ENCODE data around the gene ARHGAP35. TPM values are rescaled to one million over a fixed set of nuclear protein-coding genes. Genes with fewer than 3 reads are reported as not detected.

ARHGAP35 gene
- total RNA-seq, 1 donor from 2014 or later = 21.7 TPM

GRCh38 chr19:46903458-46903857 is 42.7 kb downstream of the ARHGAP35 start:
- TF ChIP-seq, protein P1, sequence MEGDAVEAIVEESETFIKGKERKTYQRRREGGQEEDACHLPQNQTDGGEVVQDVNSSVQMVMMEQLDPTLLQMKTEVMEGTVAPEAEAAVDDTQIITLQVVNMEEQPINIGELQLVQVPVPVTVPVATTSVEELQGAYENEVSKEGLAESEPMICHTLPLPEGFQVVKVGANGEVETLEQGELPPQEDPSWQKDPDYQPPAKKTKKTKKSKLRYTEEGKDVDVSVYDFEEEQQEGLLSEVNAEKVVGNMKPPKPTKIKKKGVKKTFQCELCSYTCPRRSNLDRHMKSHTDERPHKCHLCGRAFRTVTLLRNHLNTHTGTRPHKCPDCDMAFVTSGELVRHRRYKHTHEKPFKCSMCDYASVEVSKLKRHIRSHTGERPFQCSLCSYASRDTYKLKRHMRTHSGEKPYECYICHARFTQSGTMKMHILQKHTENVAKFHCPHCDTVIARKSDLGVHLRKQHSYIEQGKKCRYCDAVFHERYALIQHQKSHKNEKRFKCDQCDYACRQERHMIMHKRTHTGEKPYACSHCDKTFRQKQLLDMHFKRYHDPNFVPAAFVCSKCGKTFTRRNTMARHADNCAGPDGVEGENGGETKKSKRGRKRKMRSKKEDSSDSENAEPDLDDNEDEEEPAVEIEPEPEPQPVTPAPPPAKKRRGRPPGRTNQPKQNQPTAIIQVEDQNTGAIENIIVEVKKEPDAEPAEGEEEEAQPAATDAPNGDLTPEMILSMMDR (conservative IDR thresholded peaks at IDR 0.05; ENCODE audit: low read depth, low read length) = no peak
- DNase-seq (ENCODE audit: low read depth) = no peak
- no peak overlapping the region for H3K4me3 ChIP-seq (ENCODE audit: low read depth, low read length)

GRCh38 chr19:46904114-46905060 is 43.6 kb downstream of the ARHGAP35 start:
- TF ChIP-seq, protein P1 (conservative IDR thresholded peaks at IDR 0.05; ENCODE audit: low read depth, low read length) = no peak
- no peak for DNase-seq (ENCODE audit: low read depth)
- H3K4me3 ChIP-seq (ENCODE audit: low read depth, low read length) = no peak overlapping the region

GRCh38 chr19:46906221-46906620 is 45.4 kb downstream of the ARHGAP35 start:
- H3K4me3 ChIP-seq (ENCODE audit: low read depth, low read length) = no peak overlapping the region
- no peak for DNase-seq (ENCODE audit: low read depth)
- TF ChIP-seq, protein P1 (conservative IDR thresholded peaks at IDR 0.05; ENCODE audit: low read depth, low read length) = no peak

DNA sequence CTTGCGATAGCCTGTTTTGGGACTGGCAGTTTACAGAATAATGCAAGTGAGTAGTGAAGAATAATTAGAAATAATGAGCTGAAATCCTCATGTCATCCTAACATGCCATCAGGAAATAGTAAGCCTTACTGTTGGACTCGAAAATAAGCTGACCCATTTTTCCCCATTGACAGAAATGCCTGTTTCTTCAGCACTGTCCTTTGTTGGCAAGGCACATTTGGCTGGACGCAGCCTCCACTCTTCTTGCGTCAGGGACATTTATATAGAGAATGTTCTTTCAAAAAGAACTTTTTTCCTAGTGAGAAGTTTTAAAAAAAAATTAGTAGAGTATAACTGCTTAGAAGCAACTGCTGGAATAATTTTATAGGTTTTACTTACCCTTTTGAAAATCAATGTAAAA is 47.1 kb downstream of the ARHGAP35 start:
- TF ChIP-seq, protein P1 (conservative IDR thresholded peaks at IDR 0.05; ENCODE audit: low read depth, low read length) = no peak
- no peak overlapping the region for H3K4me3 ChIP-seq (ENCODE audit: low read depth, low read length)
- no peak for DNase-seq (ENCODE audit: low read depth)

- TF ChIP-seq, protein P1 (conservative IDR thresholded peaks at IDR 0.05; ENCODE audit: low read depth, low read length) = no peak
- DNase-seq (ENCODE audit: low read depth) = no peak
- no peak overlapping the region for H3K4me3 ChIP-seq (ENCODE audit: low read depth, low read length)
These were observed 48.6 kb downstream of the ARHGAP35 start for GRCh38 chr19:46909356-46909755.

Other genes starting within 250 kb of the ARHGAP35 start
- 0.07 and 0.58 TPM in 2 replicates for gene PTGIR, start 235.9 kb upstream of the ARHGAP35 start, total RNA-seq
- gene GNG8, start 224.8 kb upstream of the ARHGAP35 start, total RNA-seq = not detected in 2 replicates
- gene DACT3, start 199.8 kb upstream of the ARHGAP35 start, total RNA-seq = not detected in 2 replicates
- gene PRKD2, start 143.9 kb upstream of the ARHGAP35 start, total RNA-seq = 28.4 and 36.8 TPM in 2 replicates
- 20.3 and 27.8 TPM in 2 replicates for gene FKRP, start 114.9 kb upstream of the ARHGAP35 start, total RNA-seq
- 62.1 and 95.0 TPM in 2 replicates for gene STRN4, start 114.5 kb upstream of the ARHGAP35 start, total RNA-seq
- 85.1 and 197 TPM in 2 replicates for gene SLC1A5, start 72.4 kb upstream of the ARHGAP35 start, total RNA-seq
- gene AP2S1, start 10.2 kb upstream of the ARHGAP35 start, total RNA-seq = 172 and 288 TPM in 2 replicates
- 0.63 and 1.1 TPM in 2 replicates for gene NPAS1, start 158.8 kb downstream of the ARHGAP35 start, total RNA-seq
- gene TMEM160, start 187.6 kb downstream of the ARHGAP35 start, total RNA-seq = 105 and 187 TPM in 2 replicates

Data from epithelial cell of proximal tubule (primary cell).